WTC11 (cell line): ENCODE measurements around the gene RGS12. TPM values are rescaled to one million over a fixed set of nuclear protein-coding genes. Genes with fewer than 3 reads are reported as not detected.

Source experiments
- ATAC-seq: fragments of 200-7000 bp; cut with Tn5 transposase; 2 replicates; pipeline ENCODE4 v1.10.0; 2021; ENCODE audit warnings: mild to moderate bottlenecking, moderate library complexity
- CTCF ChIA-PET: fragments of 300-600 bp; sonication (Branson Sonifier 250); formaldehyde crosslinking; loops from one replicate; lab custom pipeline; 2021; ENCODE audit warnings: antibody characterized with exemption; lab: Charles Lee
- POLR2A ChIA-PET: fragments of 350-600 bp; sonication (Branson Sonifier 250); formaldehyde crosslinking; loops from one replicate; lab custom pipeline; 2021; ENCODE audit warnings: antibody characterized with exemption; lab: Charles Lee
- DNase-seq: peaks from one replicate; pipeline ENCODE4 v3.0.0; 2021; ENCODE audit warnings: low spot score
- H3K27ac Mint-ChIP-seq: 2 replicates; pipeline ENCODE4 v1.8.0; 2021; ENCODE audit warnings: mixed read lengths
- H3K27me3 Mint-ChIP-seq: 2 replicates; pipeline ENCODE4 v1.8.0; 2021; ENCODE audit warnings: low read depth, mild to moderate bottlenecking, moderate library complexity, mixed read lengths
- H3K36me3 Mint-ChIP-seq: 2 replicates; pipeline ENCODE4 v1.8.0; 2021; ENCODE audit warnings: mixed read lengths
- H3K4me1 Mint-ChIP-seq: 2 replicates; pipeline ENCODE4 v1.8.0; 2022; ENCODE audit warnings: mixed read lengths
- H3K4me3 Mint-ChIP-seq: 2 replicates; pipeline ENCODE4 v1.8.0; 2021; ENCODE audit warnings: mild to moderate bottlenecking, moderate library complexity, mixed read lengths
- H3K9me3 Mint-ChIP-seq: 2 replicates; pipeline ENCODE4 v1.8.0; 2021; ENCODE audit warnings: mixed read lengths
- AR ChIP-seq: fragments of 250-450 bp; sonication (Bioruptor Pico); IDR thresholded peaks from 2 replicates; pipeline ENCODE4 v1.9.0; 2021; ENCODE audit warnings: mild to moderate bottlenecking
- CREB1 ChIP-seq: sonication (generic); formaldehyde crosslinking; IDR thresholded peaks from 2 replicates; pipeline ENCODE4 v1.8.0; 2023; ENCODE audit warnings: mild to moderate bottlenecking, missing genetic modification reagents
- E2F1 ChIP-seq: sonication (generic); formaldehyde crosslinking; IDR thresholded peaks from 2 replicates; pipeline ENCODE4 v1.8.0; 2022; ENCODE audit warnings: mild to moderate bottlenecking, missing genetic modification reagents
- FOXK1 ChIP-seq: sonication (generic); formaldehyde crosslinking; IDR thresholded peaks from 2 replicates; pipeline ENCODE4 v1.8.0; 2022; ENCODE audit warnings: mild to moderate bottlenecking, moderate library complexity, missing genetic modification reagents
- FOXP1 ChIP-seq: sonication (generic); formaldehyde crosslinking; IDR thresholded peaks from 2 replicates; pipeline ENCODE4 v1.8.0; 2022; ENCODE audit warnings: missing genetic modification reagents, mild to moderate bottlenecking, moderate library complexity, borderline replicate concordance
- GRHL2 ChIP-seq: fragments of 250-450 bp; sonication (Bioruptor Pico); IDR thresholded peaks from 2 replicates; pipeline ENCODE4 v1.8.0; 2022; ENCODE audit warnings: mild to moderate bottlenecking, moderate library complexity; ENCODE audit not compliant: insufficient replicate concordance, severe bottlenecking
- MYBL2 ChIP-seq: sonication (generic); formaldehyde crosslinking; IDR thresholded peaks from 2 replicates; pipeline ENCODE4 v1.8.1; 2023; ENCODE audit warnings: mild to moderate bottlenecking, moderate library complexity, missing genetic modification reagents
- SMAD4 ChIP-seq: sonication (generic); formaldehyde crosslinking; IDR thresholded peaks from 2 replicates; pipeline ENCODE4 v1.8.0; 2022; ENCODE audit warnings: mild to moderate bottlenecking, missing genetic modification reagents
- ZNF121 ChIP-seq: sonication (generic); formaldehyde crosslinking; IDR thresholded peaks from 2 replicates; pipeline ENCODE4 v1.8.0; 2023; ENCODE audit warnings: missing genetic modification reagents
- ZNF281 ChIP-seq: sonication (generic); formaldehyde crosslinking; IDR thresholded peaks from 2 replicates; pipeline ENCODE4 v1.8.0; 2023; ENCODE audit warnings: mild to moderate bottlenecking, missing genetic modification reagents
- ZNF396 ChIP-seq: fragments of 250-450 bp; sonication (Bioruptor Pico); IDR thresholded peaks from 2 replicates; pipeline ENCODE4 v1.8.0; 2021; ENCODE audit warnings: mild to moderate bottlenecking, moderate library complexity, borderline replicate concordance
- total RNA-seq: library from RNA; stranded (reverse); gene quantifications from 3 replicates; pipeline ENCODE4 v1.2.3, GENCODE V29; 2021
- TF ChIP-seq, protein P1 (sequence below): fragments of 250-450 bp; sonication (Bioruptor Pico); conservative IDR thresholded peaks from 2 replicates; pipeline ENCODE4 v1.9.0; 2021; ENCODE audit warnings: mild to moderate bottlenecking
- TF ChIP-seq, protein P2 (sequence below): sonication (generic); formaldehyde crosslinking; IDR thresholded peaks from 2 replicates; pipeline ENCODE4 v1.8.1; 2023; ENCODE audit warnings: mild to moderate bottlenecking, missing genetic modification reagents
- TF ChIP-seq, protein P3 (sequence below): sonication (generic); formaldehyde crosslinking; IDR thresholded peaks from 2 replicates; pipeline ENCODE4 v1.8.0; 2023; ENCODE audit warnings: missing genetic modification reagents, mild to moderate bottlenecking, borderline replicate concordance
- TF ChIP-seq, protein P4 (sequence below): fragments of 250-450 bp; sonication (Bioruptor Pico); IDR thresholded peaks from 2 replicates; pipeline ENCODE4 v1.9.0; 2021; ENCODE audit warnings: moderate library complexity, mild to moderate bottlenecking, inconsistent platforms, borderline replicate concordance
- TF ChIP-seq, protein P5 (sequence below): fragments of 250-450 bp; sonication (Bioruptor Pico); IDR thresholded peaks from 2 replicates; pipeline ENCODE4 v2.1.2; 2022; ENCODE audit warnings: mild to moderate bottlenecking, moderate library complexity

Gene RGS12
- total RNA-seq, 1 experiment from 2014 or later, result 21.0 TPM

- TF ChIP-seq ZNF396 (no peak), FOXK1 (CRISPR knock-in tag) (no peak), FOXP1 (CRISPR knock-in tag) (no peak)
- TF ChIP-seq, protein P1, sequence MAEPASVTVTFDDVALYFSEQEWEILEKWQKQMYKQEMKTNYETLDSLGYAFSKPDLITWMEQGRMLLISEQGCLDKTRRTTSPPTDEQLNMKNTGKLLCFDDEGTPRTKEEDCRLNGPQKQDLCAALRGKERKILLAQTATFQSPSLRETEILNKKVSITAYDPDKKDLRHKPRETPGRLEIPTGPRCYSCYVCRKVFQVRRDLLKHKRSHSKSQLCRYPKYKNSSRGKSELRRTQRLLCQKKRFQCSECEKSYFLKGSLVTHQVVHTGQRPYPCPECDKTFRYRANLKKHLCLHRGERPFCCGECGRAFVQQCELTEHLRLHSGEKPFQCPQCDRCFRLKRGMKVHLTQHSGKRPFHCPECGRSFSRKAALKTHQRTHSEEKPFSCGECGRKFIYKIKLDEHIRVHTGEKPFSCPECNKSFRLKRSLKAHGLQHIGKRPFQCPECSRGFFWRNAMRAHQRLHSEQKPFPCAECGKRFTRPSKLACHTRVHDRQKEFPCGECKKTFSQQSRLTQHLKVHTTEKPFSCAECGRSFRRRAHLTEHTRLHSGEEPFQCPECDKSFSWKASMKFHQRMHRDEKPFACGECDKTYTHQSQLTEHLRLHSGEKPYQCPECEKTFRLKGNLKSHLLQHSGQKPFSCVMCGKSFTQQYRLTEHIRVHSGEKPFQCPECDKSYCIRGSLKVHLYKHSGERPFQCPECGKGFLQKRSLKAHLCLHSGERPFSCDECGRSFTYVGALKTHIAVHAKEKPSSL, result no peak
- TF ChIP-seq, all 79 proteins: peak for 0
Observed at GRCh38 chr4:3255611-3256186, 37.1 kb upstream of the RGS12 start (continued).

DNA sequence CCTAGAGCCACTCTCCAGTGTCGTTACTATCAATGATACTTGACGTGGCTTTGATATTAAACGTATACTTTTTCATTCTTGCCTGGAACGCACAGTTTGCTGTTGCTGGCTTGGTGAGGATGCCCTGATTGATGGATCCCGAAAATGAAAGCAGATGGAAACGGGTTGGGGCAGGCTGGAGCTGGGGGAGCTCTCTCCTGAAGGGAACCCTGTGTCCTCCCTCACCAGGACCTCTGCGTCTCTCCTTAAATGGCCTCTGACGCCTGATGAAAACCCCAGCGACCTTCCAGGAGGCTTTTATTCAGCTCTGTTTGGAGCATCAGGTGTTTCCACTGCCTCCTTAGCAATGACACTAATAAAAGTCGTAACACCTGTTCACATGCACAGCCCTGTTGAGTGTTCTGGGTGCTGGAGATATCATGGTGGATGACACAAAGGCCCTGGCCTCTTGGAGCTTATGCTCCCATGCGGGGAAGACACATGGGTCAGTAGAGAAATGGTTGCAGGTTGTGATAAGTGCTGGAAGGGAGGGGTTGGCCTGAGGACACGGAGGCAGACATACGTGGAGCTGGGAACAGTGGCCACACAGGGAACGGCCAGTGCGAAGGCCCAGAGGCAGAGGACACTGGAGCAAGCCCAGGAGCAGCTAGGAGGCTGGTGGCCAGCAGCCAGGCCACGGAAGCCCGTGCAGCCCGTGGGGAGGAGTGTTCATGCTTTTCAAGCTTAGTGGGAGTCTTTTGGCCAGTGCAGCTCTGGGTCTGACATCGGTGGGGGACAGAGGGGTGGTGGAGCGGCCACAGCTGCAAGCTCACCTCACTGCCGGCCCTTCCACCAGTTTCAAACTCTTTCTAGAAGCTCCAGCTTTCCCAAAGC is 36.4 kb upstream of the RGS12 start:
- H3K36me3 Mint-ChIP-seq, result no peaks in the 10 kb centered on the region
- DNase-seq (no peak), ATAC-seq (no peak)
- no peak overlapping the region for H3K27ac Mint-ChIP-seq
- H3K9me3 Mint-ChIP-seq, result no peaks in the 10 kb centered on the region
- no peaks in the 10 kb centered on the region for H3K27me3 Mint-ChIP-seq
- POLR2A ChIA-PET, result no interaction called here
- no peak overlapping the region for H3K4me3 Mint-ChIP-seq
- CTCF ChIA-PET, result interaction anchor here (0.8 to 1.4 kb wide), 3 partner anchors 10 to 224 kb away, joined by 3 to 5 read pairs (median 4); no protein-coding TSS in a partner anchor
- no peaks in the 10 kb centered on the region for H3K4me1 Mint-ChIP-seq
- TF ChIP-seq, protein P2, sequence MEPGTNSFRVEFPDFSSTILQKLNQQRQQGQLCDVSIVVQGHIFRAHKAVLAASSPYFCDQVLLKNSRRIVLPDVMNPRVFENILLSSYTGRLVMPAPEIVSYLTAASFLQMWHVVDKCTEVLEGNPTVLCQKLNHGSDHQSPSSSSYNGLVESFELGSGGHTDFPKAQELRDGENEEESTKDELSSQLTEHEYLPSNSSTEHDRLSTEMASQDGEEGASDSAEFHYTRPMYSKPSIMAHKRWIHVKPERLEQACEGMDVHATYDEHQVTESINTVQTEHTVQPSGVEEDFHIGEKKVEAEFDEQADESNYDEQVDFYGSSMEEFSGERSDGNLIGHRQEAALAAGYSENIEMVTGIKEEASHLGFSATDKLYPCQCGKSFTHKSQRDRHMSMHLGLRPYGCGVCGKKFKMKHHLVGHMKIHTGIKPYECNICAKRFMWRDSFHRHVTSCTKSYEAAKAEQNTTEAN, result no peak
- TF ChIP-seq ZNF396 (no peak), E2F1 (CRISPR knock-in tag) (no peak), MYBL2 (CRISPR knock-in tag) (no peak), CREB1 (CRISPR knock-in tag) (no peak), GRHL2 (CRISPR knock-in tag) (no peak), ZNF281 (no peak), AR (CRISPR knock-in tag) (no peak), ZNF121 (no peak), SMAD4 (CRISPR knock-in tag) (no peak)
- TF ChIP-seq, protein P3, sequence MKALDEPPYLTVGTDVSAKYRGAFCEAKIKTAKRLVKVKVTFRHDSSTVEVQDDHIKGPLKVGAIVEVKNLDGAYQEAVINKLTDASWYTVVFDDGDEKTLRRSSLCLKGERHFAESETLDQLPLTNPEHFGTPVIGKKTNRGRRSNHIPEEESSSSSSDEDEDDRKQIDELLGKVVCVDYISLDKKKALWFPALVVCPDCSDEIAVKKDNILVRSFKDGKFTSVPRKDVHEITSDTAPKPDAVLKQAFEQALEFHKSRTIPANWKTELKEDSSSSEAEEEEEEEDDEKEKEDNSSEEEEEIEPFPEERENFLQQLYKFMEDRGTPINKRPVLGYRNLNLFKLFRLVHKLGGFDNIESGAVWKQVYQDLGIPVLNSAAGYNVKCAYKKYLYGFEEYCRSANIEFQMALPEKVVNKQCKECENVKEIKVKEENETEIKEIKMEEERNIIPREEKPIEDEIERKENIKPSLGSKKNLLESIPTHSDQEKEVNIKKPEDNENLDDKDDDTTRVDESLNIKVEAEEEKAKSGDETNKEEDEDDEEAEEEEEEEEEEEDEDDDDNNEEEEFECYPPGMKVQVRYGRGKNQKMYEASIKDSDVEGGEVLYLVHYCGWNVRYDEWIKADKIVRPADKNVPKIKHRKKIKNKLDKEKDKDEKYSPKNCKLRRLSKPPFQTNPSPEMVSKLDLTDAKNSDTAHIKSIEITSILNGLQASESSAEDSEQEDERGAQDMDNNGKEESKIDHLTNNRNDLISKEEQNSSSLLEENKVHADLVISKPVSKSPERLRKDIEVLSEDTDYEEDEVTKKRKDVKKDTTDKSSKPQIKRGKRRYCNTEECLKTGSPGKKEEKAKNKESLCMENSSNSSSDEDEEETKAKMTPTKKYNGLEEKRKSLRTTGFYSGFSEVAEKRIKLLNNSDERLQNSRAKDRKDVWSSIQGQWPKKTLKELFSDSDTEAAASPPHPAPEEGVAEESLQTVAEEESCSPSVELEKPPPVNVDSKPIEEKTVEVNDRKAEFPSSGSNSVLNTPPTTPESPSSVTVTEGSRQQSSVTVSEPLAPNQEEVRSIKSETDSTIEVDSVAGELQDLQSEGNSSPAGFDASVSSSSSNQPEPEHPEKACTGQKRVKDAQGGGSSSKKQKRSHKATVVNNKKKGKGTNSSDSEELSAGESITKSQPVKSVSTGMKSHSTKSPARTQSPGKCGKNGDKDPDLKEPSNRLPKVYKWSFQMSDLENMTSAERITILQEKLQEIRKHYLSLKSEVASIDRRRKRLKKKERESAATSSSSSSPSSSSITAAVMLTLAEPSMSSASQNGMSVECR, result no peak
- TF ChIP-seq, protein P4, sequence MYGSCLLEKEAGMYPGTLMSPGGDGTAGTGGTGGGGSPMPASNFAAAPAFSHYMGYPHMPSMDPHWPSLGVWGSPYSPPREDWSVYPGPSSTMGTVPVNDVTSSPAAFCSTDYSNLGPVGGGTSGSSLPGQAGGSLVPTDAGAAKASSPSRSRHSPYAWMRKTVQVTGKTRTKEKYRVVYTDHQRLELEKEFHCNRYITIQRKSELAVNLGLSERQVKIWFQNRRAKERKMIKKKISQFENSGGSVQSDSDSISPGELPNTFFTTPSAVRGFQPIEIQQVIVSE, result no peak
- TF ChIP-seq, protein P5, sequence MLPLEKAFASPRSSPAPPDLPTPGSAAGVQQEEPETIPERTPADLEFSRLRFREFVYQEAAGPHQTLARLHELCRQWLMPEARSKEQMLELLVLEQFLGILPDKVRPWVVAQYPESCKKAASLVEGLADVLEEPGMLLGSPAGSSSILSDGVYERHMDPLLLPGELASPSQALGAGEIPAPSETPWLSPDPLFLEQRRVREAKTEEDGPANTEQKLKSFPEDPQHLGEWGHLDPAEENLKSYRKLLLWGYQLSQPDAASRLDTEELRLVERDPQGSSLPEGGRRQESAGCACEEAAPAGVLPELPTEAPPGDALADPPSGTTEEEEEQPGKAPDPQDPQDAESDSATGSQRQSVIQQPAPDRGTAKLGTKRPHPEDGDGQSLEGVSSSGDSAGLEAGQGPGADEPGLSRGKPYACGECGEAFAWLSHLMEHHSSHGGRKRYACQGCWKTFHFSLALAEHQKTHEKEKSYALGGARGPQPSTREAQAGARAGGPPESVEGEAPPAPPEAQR (CRISPR knock-in tag), result no peak
